PFSK-1 (cell line): Measurements from ENCODE around the gene ADCY1.

Experiments used
- FOXP2 ChIP-seq: optimal IDR thresholded peaks from 2 replicates; pipeline ENCODE3; 2011; ENCODE audit warnings: borderline replicate concordance, control low read depth, inconsistent platforms; ENCODE audit not compliant: insufficient read depth; ENCODE audit errors: extremely low read length, extremely low read depth
- POLR2AphosphoS5 ChIP-seq: IDR thresholded peaks from 2 replicates; pipeline ENCODE4 v1.6.1; 2012; ENCODE audit warnings: low read depth, mild to moderate bottlenecking, control low read depth, low read length, moderate library complexity
- SIN3A ChIP-seq: IDR thresholded peaks from 2 replicates; pipeline ENCODE4 v1.6.1; 2012; ENCODE audit warnings: mild to moderate bottlenecking, low read length, moderate library complexity, borderline replicate concordance; ENCODE audit not compliant: insufficient read depth
- TAF1 ChIP-seq: IDR thresholded peaks from 2 replicates; pipeline ENCODE4 v1.6.1; 2012; ENCODE audit warnings: low read length, control low read depth, borderline replicate concordance; ENCODE audit not compliant: insufficient read depth

DNA sequence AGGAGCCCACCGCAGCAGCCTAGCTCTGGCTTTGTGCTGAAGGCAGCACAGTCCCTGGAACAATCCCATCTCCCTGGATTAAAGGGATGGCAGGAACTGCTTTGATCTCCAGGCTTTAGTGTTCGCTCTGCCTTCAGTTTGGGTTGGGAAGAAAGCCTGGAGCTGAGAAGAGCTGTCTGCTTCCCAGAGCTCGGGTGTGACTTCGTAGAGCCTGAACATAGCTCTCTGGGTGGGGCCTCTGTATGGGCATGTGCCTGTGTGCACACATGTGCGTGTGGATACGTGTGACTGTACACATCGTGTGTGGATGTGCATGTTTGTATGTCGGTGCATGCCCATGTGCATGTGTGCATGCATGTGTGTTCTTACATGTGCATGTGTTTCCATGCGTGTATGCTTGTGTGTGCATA lies 8.7 kb downstream of the ADCY1 start:
- no peak for TF ChIP-seq POLR2AphosphoS5
- no peak for TF ChIP-seq TAF1
- no peak for TF ChIP-seq FOXP2
- TF ChIP-seq SIN3A: no peak
